AG04450 (cell line): ENCODE data around the gene MORN1. TPM values are rescaled to one million over a fixed set of nuclear protein-coding genes. Genes with fewer than 3 reads are reported as not detected.

ENCODE experiments used
- CTCF ChIA-PET: fragments of 300-600, 350-600 bp; formaldehyde crosslinking; extraction: SDS; loops from one replicate; lab custom pipeline; 2022; ENCODE audit warnings: antibody characterized with exemption, inconsistent platforms; lab: Charles Lee
- POLR2A ChIA-PET: fragments of 350-600 bp; formaldehyde crosslinking; extraction: SDS; loops from one replicate; lab custom pipeline; 2021; ENCODE audit warnings: antibody characterized with exemption, inconsistent platforms; lab: Yijun Ruan, JAX
- DNase-seq: peaks from one replicate; pipeline ENCODE4 v3.0.0-alpha.2; 2011; ENCODE audit warnings: low read depth, low spot score
- H3K27ac ChIP-seq: one replicate; pipeline ENCODE4 v1.5.1; 2012; ENCODE audit warnings: low read depth, low read length, control low read depth
- H3K27me3 ChIP-seq: one replicate; pipeline ENCODE4 v1.6.0; 2012; ENCODE audit warnings: low read length; ENCODE audit not compliant: control insufficient read depth, insufficient read depth
- H3K4me3 ChIP-seq: 2 replicates; pipeline ENCODE4 v1.5.1; 2011; ENCODE audit warnings: mild to moderate bottlenecking, low read depth, low read length, control low read depth
- H3K9me3 ChIP-seq: 2 replicates; pipeline ENCODE4 v1.5.1; 2012; ENCODE audit warnings: low read length; ENCODE audit not compliant: control insufficient read depth, insufficient read depth
- polyA plus RNA-seq: library from polyadenylated mRNA; depleted of rRNA; stranded (reverse); fragments of >200 nt; gene quantifications from 2 replicates; pipeline ENCODE4 v1.2.3, GENCODE V29; 2011
- TF ChIP-seq, protein P1 (sequence below): IDR thresholded peaks from 2 replicates; pipeline ENCODE4 v1.5.1; 2011; ENCODE audit warnings: low read depth, low read length, control low read depth, inconsistent platforms

MORN1 gene
- polyA plus RNA-seq, 1 experiment = 3.6 TPM

DNA sequence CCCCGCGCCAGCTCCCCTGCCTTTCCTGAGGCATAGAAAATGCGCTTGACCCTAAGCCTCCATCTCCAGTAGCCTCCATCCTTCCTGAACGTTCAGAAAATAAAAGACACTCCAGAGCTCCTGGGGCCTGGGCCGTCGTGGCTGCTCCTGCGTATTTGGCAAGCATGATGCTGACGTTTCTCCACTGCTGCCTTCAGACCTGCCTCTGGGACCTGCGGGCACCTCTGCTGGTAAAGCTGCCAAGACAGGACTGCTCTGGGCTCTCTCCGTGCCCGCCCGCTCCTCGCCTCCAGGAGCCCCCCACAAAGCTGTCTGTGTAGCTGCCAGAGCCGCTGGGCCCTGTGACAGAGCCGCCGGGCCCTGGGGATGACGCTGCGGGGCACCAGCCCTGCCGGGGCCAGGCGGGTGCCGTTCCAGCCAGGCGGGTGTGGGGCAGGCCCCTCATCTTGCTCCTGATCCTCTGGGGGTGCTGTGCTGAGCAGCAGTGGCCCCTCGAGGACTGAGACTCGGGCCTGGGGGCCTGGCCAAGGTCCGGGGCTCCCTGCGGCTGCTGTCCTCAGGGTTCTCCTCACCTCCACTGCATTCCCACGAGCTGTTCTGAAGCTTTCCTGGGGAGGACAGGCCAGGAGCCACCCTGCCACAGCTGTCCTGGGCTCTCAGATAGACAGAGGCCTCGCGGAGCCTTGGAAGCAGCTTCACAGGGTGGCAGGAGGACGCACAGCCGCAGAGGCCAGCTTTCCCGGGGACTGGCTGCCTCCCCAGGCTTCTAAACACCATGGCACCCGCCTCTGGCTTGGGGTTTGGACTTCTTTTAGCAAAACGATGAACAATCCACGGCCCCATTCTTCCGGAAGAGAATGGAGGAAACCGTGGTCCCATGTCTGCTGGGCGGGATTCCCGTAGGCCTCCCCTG, 48.1 kb downstream of the MORN1 start:
- ChIA-PET CTCF (no interaction called here), POLR2A (no interaction called here)
- H3K27ac ChIP-seq = no peak overlapping the region
- H3K9me3 ChIP-seq = peaks cover 5% of the 10 kb centered on the region; the same call in 1 of the 2 replicates
- peaks cover 6% of the 10 kb centered on the region for H3K27me3 ChIP-seq
- no peak overlapping the region for H3K4me3 ChIP-seq
- DNase-seq = no peak
- TF ChIP-seq, protein P1, sequence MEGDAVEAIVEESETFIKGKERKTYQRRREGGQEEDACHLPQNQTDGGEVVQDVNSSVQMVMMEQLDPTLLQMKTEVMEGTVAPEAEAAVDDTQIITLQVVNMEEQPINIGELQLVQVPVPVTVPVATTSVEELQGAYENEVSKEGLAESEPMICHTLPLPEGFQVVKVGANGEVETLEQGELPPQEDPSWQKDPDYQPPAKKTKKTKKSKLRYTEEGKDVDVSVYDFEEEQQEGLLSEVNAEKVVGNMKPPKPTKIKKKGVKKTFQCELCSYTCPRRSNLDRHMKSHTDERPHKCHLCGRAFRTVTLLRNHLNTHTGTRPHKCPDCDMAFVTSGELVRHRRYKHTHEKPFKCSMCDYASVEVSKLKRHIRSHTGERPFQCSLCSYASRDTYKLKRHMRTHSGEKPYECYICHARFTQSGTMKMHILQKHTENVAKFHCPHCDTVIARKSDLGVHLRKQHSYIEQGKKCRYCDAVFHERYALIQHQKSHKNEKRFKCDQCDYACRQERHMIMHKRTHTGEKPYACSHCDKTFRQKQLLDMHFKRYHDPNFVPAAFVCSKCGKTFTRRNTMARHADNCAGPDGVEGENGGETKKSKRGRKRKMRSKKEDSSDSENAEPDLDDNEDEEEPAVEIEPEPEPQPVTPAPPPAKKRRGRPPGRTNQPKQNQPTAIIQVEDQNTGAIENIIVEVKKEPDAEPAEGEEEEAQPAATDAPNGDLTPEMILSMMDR = no peak

DNA sequence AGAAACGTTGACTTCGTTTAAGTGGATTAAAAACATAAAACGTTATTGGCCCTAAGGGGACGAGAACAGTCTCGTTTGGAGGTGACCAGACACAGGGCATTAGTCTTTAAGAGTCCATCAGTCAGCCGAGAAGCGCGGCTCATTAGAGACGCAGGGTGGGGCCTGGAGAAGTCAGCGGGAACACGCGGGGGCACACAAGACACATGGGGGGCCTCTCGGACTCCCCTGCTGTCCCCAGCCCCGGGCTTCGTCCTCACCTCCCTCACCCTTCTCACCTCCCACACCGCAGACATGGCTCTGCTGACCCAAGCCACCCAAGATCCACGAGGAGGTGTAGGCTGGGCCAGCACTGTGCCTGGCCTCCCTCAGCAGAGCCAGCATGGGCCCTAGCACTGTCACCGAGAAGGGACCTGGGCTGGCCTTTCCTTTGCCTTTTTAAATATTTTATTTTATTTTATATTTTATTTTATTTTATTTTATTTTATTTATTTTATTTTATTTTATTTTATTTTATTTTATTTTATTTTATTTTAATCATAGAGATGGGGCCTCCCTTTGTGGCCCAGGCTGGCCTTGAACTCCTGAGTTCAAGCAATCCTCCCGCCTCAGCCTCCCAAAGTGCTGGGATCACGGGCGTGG, 48.9 kb downstream of the MORN1 start:
- Histone ChIP-seq H3K27me3 (peaks cover 6% of the 10 kb centered on the region), H3K27ac (no peak overlapping the region), H3K4me3 (no peak overlapping the region), H3K9me3 (peaks cover 5% of the 10 kb centered on the region; the same call in 1 of the 2 replicates)
- CTCF ChIA-PET = no interaction called here
- DNase-seq = no peak
- POLR2A ChIA-PET = no interaction called here
- TF ChIP-seq, protein P1 = no peak

DNA sequence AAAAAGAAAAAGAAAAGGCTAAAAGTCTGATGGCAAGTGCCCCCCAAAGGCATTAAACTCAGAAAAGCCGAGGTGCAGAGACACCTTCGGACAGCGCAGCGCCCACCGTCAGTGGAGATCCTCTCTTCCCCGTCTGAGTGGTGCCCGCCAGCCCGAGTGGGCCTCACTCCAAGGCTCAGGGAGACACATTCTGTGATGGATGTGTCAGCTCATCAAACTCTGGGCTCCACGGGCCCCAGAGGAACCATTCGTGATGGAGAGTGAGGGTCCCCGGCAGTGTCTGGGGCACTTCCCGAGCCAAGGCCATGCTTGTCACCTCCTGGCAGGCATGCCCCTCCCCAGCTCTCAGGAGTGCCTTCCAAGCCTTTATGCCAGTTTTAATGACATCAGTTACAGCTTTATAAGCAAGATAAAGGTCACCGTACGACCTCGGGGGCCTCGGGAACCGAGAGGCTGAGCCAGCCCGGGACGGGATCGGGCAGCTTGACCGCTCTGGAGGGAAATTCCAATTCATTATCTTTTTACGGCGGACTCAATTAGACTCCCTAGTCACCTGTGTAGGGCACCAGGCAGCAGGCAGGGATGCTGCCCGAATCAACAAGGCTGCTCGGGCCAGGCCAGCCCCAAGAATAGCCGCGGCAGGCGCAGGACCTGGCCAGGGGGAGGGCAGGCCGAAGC, 49.5 kb downstream of the MORN1 start:
- peaks cover 6% of the 10 kb centered on the region for H3K27me3 ChIP-seq
- TF ChIP-seq, protein P1 = no peak
- no peak overlapping the region for H3K4me3 ChIP-seq
- H3K9me3 ChIP-seq = peaks cover 7% of the 10 kb centered on the region; the same call in 1 of the 2 replicates
- no peak for DNase-seq
- no peak overlapping the region for H3K27ac ChIP-seq
- CTCF ChIA-PET = no interaction called here
- POLR2A ChIA-PET = no interaction called here

DNA sequence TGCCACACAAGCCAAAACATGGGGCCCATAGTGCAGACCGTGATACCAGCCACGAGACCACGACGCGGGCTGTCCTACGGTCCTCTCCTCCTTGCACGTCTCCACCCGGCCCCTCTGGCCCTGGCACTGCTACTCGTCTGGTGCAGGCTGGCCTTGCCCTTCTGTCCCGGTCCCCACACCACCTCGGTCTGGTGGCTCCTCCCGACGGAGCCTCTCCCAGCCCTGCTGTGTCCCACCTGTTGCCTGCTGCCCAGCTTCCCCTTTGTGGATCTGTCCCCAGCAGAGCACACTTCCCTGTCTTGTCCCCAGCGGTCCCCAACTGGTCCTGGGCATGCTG, 50.5 kb downstream of the MORN1 start:
- POLR2A ChIA-PET = no interaction called here
- CTCF ChIA-PET = no interaction called here

More for the DNA sequence above, 50.5 kb downstream of the MORN1 start:
- peaks cover 15% of the 10 kb centered on the region; the same call in 1 of the 2 replicates for H3K9me3 ChIP-seq
- H3K27ac ChIP-seq = no peak overlapping the region
- H3K27me3 ChIP-seq = peaks cover 6% of the 10 kb centered on the region
- TF ChIP-seq, protein P1 = no peak
- H3K4me3 ChIP-seq = no peak overlapping the region
- DNase-seq = no peak
